Activated CD8-positive, alpha-beta T cell treated with anti-CD3 and anti-CD28 coated beads for 36 hours (primary cell): Measurements from ENCODE around the gene XPO4. TPM values are rescaled to one million over a fixed set of nuclear protein-coding genes. Genes with fewer than 3 reads are reported as not detected.

ENCODE experiments used
- ATAC-seq: fragments of 200-7000 bp; cut with Tn5 transposase; one replicate; pipeline ENCODE4 v1.10.0; 2021; ENCODE audit warnings: mild to moderate bottlenecking, moderate library complexity
- CTCF ChIA-PET: fragments of 350-600 bp; sonication (Branson Sonifier 250); formaldehyde crosslinking; loops from one replicate; lab custom pipeline; 2021; ENCODE audit warnings: antibody characterized with exemption; lab: Charles Lee
- POLR2A ChIA-PET: fragments of 350-600 bp; sonication (Branson Sonifier 250); formaldehyde crosslinking; loops from one replicate; lab custom pipeline; 2021; ENCODE audit warnings: antibody characterized with exemption; lab: Charles Lee
- DNase-seq: peaks from one replicate; pipeline ENCODE4 v3.0.0-alpha.2; 2020
- H3K27ac Mint-ChIP-seq: one replicate; pipeline ENCODE4 v1.8.0; 2021; ENCODE audit warnings: mild to moderate bottlenecking, mixed read lengths
- H3K27me3 Mint-ChIP-seq: one replicate; pipeline ENCODE4 v1.8.0; 2021; ENCODE audit warnings: mixed read lengths
- H3K36me3 Mint-ChIP-seq: one replicate; pipeline ENCODE4 v1.8.0; 2021; ENCODE audit warnings: low read depth, mixed read lengths
- H3K4me1 Mint-ChIP-seq: one replicate; pipeline ENCODE4 v1.8.0; 2021; ENCODE audit warnings: low read depth, mixed read lengths
- H3K4me3 Mint-ChIP-seq: one replicate; pipeline ENCODE4 v1.8.0; 2021; ENCODE audit warnings: mild to moderate bottlenecking, moderate library complexity, mixed read lengths
- H3K9me3 Mint-ChIP-seq: one replicate; pipeline ENCODE4 v1.8.0; 2021; ENCODE audit warnings: mixed read lengths
- intact Hi-C: fragments of 100-400 bp; cut with micrococcal nuclease; formaldehyde crosslinking; loops from one replicate; pipeline ENCODE4 v1.10.0; 2022
- total RNA-seq, 2 experiments: library from RNA; stranded (reverse); gene quantifications; one replicate each; pipeline ENCODE4 v1.2.3, GENCODE V29; 2021
- TF ChIP-seq, protein P1 (sequence below): fragments of 200-600 bp; IDR thresholded peaks from one replicate; pipeline ENCODE4 v1.8.0; 2022; ENCODE audit warnings: antibody characterized with exemption, mild to moderate bottlenecking

Gene XPO4
- total RNA-seq, 2 experiments from 2014 or later, result 26.6 to 28.0 TPM

DNA sequence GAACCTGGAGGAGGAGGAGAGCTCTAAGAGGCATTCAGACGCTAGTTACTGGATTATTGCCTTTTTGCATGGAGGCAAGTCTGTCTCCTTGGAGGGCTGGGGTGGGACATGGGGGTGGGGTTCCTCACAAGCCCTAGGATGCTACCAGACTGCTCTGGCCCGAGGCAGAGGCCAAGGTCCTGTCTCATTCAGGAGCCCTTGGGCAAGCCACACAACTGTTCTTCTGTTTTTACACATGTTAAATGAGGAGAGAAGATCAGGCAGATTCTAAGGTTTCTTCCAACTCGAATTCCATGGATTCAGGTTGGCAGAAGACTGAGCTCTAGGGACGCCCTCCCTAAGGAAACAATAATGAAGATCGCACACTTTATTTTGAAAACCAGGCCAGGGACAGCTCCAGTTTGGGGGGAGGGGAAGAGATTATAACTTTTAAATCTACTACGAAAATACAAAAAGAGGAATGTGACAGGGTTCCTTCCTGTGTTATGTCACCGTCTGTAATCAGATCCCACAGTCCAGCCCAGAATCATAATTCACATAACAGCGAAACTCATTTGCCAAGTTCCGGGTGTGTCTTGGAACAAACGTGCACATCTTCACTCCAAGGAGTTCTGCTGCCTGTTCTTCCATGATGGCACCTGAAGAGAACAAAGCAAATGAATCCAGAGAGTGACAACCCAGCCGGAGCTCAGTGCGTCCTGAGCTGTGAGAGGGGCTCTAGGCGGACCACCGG, 173.8 kb downstream of the XPO4 start:
- H3K36me3 Mint-ChIP-seq, result peaks cover 18% of the 10 kb centered on the region
- intact Hi-C loops, result no loop called here
- H3K9me3 Mint-ChIP-seq, result no peaks in the 10 kb centered on the region
- ATAC-seq (no peak), DNase-seq (no peak)
- H3K27me3 Mint-ChIP-seq, result no peaks in the 10 kb centered on the region
- TF ChIP-seq, protein P1, sequence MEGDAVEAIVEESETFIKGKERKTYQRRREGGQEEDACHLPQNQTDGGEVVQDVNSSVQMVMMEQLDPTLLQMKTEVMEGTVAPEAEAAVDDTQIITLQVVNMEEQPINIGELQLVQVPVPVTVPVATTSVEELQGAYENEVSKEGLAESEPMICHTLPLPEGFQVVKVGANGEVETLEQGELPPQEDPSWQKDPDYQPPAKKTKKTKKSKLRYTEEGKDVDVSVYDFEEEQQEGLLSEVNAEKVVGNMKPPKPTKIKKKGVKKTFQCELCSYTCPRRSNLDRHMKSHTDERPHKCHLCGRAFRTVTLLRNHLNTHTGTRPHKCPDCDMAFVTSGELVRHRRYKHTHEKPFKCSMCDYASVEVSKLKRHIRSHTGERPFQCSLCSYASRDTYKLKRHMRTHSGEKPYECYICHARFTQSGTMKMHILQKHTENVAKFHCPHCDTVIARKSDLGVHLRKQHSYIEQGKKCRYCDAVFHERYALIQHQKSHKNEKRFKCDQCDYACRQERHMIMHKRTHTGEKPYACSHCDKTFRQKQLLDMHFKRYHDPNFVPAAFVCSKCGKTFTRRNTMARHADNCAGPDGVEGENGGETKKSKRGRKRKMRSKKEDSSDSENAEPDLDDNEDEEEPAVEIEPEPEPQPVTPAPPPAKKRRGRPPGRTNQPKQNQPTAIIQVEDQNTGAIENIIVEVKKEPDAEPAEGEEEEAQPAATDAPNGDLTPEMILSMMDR, result no peak
- no peaks in the 10 kb centered on the region for H3K4me1 Mint-ChIP-seq
- ChIA-PET POLR2A (interaction anchor here (0.7 kb wide), 1 partner anchor 92 kb away, joined by 3 read pairs; no protein-coding TSS in a partner anchor), CTCF (no interaction called here)
- H3K27ac Mint-ChIP-seq, result no peak overlapping the region
- no peak overlapping the region for H3K4me3 Mint-ChIP-seq

DNA sequence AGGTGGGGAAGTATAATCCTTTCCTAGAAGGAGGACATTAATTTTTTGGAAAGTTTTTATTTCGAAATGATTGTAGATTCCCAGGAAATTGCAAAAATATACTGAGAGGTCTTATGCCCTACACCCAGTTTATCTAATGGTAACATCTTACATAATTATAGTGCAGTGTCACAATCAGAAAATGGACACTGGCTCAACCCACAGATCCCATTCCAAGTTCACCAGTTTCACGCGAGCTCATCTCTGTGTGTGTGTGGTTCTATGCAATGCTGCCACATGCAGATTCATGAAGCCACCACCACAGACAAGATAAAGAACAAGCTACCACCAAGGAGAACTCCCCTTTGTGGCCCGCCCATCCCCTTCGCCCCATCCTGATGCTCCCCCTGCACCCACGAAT, 174.7 kb downstream of the XPO4 start:
- ATAC-seq (no peak), DNase-seq (no peak)
- Mint-ChIP-seq H3K27ac (no peak overlapping the region), H3K4me1 (peaks cover 1% of the 10 kb centered on the region), H3K9me3 (no peaks in the 10 kb centered on the region), H3K27me3 (peaks cover 2% of the 10 kb centered on the region), H3K4me3 (no peak overlapping the region), H3K36me3 (peaks cover 18% of the 10 kb centered on the region)
- POLR2A ChIA-PET, result no interaction called here
- intact Hi-C loops, result no loop called here
- CTCF ChIA-PET, result no interaction called here
- TF ChIP-seq, protein P1, result no peak

Other genes with a start within 250 kb of the XPO4 start
- gene IL17D, start 199.0 kb downstream of the XPO4 start, total RNA-seq, result under 1 TPM; 0.49 to 0.54 TPM
- 10 to 100 TPM; 18.7 to 19.6 TPM for gene EEF1AKMT1, start 128.8 kb downstream of the XPO4 start, total RNA-seq
- gene LATS2, start 158.8 kb upstream of the XPO4 start, total RNA-seq, result 1 to 10 TPM; 1.3 to 3.0 TPM
- gene SAP18, start 237.4 kb upstream of the XPO4 start, total RNA-seq, result 100 to 1,000 TPM; 225 to 248 TPM